MCF 10A (cell line): ENCODE results near the gene RAB1B. TPM values are rescaled to one million over a fixed set of nuclear protein-coding genes. Genes with fewer than 3 reads are reported as not detected.

Source experiments
- BruUV-seq: library from RNA; stranded (reverse); fragments of 400-500 nt; replicated peaks from 2 replicates; lab custom pipeline; 2021; lab: Mats Ljungman, UMichigan
- CTCF ChIA-PET: fragments of 300-600 bp; sonication (Branson Sonifier 250); formaldehyde crosslinking; extraction: SDS; loops from one replicate; lab custom pipeline; 2021; ENCODE audit warnings: antibody characterized with exemption, inconsistent platforms; lab: Yijun Ruan, JAX
- POLR2A ChIA-PET: fragments of 300-600, 350-650 bp; sonication (Branson Sonifier 250); formaldehyde crosslinking; extraction: SDS; loops from one replicate; lab custom pipeline; 2020; ENCODE audit warnings: antibody characterized with exemption, inconsistent platforms; lab: Yijun Ruan, JAX
- DNase-seq: peaks from one replicate; pipeline ENCODE4 v3.0.0-alpha.2; 2018; ENCODE audit not compliant: unreplicated experiment
- H3K27ac Mint-ChIP-seq: one replicate; pipeline ENCODE4 v1.8.0; 2022; ENCODE audit warnings: mild to moderate bottlenecking, low read depth, mixed read lengths; ENCODE audit not compliant: unreplicated experiment
- H3K27me3 Mint-ChIP-seq: one replicate; pipeline ENCODE4 v1.8.0; 2022; ENCODE audit warnings: mixed read lengths; ENCODE audit not compliant: insufficient read depth, unreplicated experiment
- H3K36me3 Mint-ChIP-seq: one replicate; pipeline ENCODE4 v1.8.0; 2022; ENCODE audit warnings: mild to moderate bottlenecking, moderate library complexity, mixed read lengths; ENCODE audit not compliant: insufficient read depth, unreplicated experiment
- H3K4me1 Mint-ChIP-seq: one replicate; pipeline ENCODE4 v1.8.0; 2022; ENCODE audit warnings: mixed read lengths; ENCODE audit not compliant: insufficient read depth, unreplicated experiment
- H3K4me3 Mint-ChIP-seq: one replicate; pipeline ENCODE4 v1.8.0; 2022; ENCODE audit warnings: mild to moderate bottlenecking, moderate library complexity, mixed read lengths; ENCODE audit not compliant: unreplicated experiment
- H3K9me3 Mint-ChIP-seq: one replicate; pipeline ENCODE4 v1.8.0; 2022; ENCODE audit warnings: mixed read lengths; ENCODE audit not compliant: unreplicated experiment
- CTCF ChIP-seq: fragments of 200-600 bp; IDR thresholded peaks from one replicate; pipeline ENCODE4 v1.8.0; 2022; ENCODE audit warnings: antibody characterized with exemption, mild to moderate bottlenecking; ENCODE audit not compliant: unreplicated experiment
- intact Hi-C: fragments of 100-400 bp; cut with micrococcal nuclease; formaldehyde crosslinking; loops from 2 replicates; pipeline ENCODE4 v1.14.1; 2022
- total RNA-seq: library from RNA; stranded (reverse); gene quantifications from 2 replicates; pipeline ENCODE4 v1.2.3, GENCODE V29; 2022

RAB1B gene
- total RNA-seq, 1 experiment from 2014 or later = 87.0 TPM

- peaks cover 5% of the 10 kb centered on the region for H3K4me1 Mint-ChIP-seq
- DNase-seq = no peak
- H3K4me3 Mint-ChIP-seq = no peak overlapping the region
- ChIA-PET CTCF (no interaction called here), POLR2A (interaction anchor here (1.3 to 2.8 kb wide), 2 partner anchors 9 to 10 kb away, joined by 4 to 11 read pairs; partner anchors contain the start of gene YIF1A)
- intact Hi-C loops = no loop called here
- H3K27ac Mint-ChIP-seq = no peak overlapping the region
- peaks cover 10% of the 10 kb centered on the region for H3K27me3 Mint-ChIP-seq
- BruUV-seq = no TSS peak
- H3K9me3 Mint-ChIP-seq = no peaks in the 10 kb centered on the region
- H3K36me3 Mint-ChIP-seq = peaks cover 36% of the 10 kb centered on the region
- no peak for TF ChIP-seq CTCF
These were observed 10.1 kb downstream of the RAB1B start for GRCh38 chr11:66278363-66279091.

GRCh38 chr11:66279092-66279734 lies 10.8 kb downstream of the RAB1B start:
- H3K9me3 Mint-ChIP-seq = no peaks in the 10 kb centered on the region
- H3K27me3 Mint-ChIP-seq = peaks cover 10% of the 10 kb centered on the region
- ChIA-PET CTCF (no interaction called here), POLR2A (interaction anchor here (1.3 to 2.8 kb wide), 2 partner anchors 10 kb away, joined by 4 to 11 read pairs; partner anchors contain the start of gene YIF1A)
- no peak overlapping the region for H3K4me3 Mint-ChIP-seq
- intact Hi-C loops = no loop called here
- DNase-seq = no peak
- peaks cover 30% of the 10 kb centered on the region for H3K36me3 Mint-ChIP-seq
- TF ChIP-seq CTCF = no peak
- H3K4me1 Mint-ChIP-seq = peaks cover 2% of the 10 kb centered on the region
- no TSS peak for BruUV-seq
- no peak overlapping the region for H3K27ac Mint-ChIP-seq

GRCh38 chr11:66280428-66280827 lies 12.0 kb downstream of the RAB1B start:
- intact Hi-C loops = no loop called here
- H3K27ac Mint-ChIP-seq = no peak overlapping the region
- POLR2A ChIA-PET = interaction anchor here (0.7 to 2.8 kb wide), 10 partner anchors 9 to 56 kb away, joined by 3 to 11 read pairs (median 4); partner anchors contain the start of genes RAB1B, RIN1 and YIF1A
- peaks cover 10% of the 10 kb centered on the region for H3K27me3 Mint-ChIP-seq
- no peak overlapping the region for H3K4me3 Mint-ChIP-seq
- no peak for TF ChIP-seq CTCF
- no peaks in the 10 kb centered on the region for H3K4me1 Mint-ChIP-seq
- H3K9me3 Mint-ChIP-seq = no peaks in the 10 kb centered on the region
- no TSS peak for BruUV-seq
- CTCF ChIA-PET = interaction anchor here (1.0 to 3.3 kb wide), 2 partner anchors 12 to 48 kb away, joined by 5 to 24 read pairs; partner anchors contain the start of gene RAB1B
- DNase-seq = no peak
- H3K36me3 Mint-ChIP-seq = peaks cover 17% of the 10 kb centered on the region

- DNase-seq = no peak
- no peak overlapping the region for H3K4me3 Mint-ChIP-seq
- no peak for TF ChIP-seq CTCF
- ChIA-PET CTCF (interaction anchor here (1.0 to 3.3 kb wide), 4 partner anchors 9 to 48 kb away, joined by 4 to 24 read pairs (median 5); partner anchors contain the start of gene RAB1B), POLR2A (interaction anchor here (0.9 to 2.8 kb wide), 10 partner anchors 8 to 63 kb away, joined by 3 to 11 read pairs (median 4); partner anchors contain the start of genes BRMS1, RAB1B, RIN1 and TMEM151A)
- H3K27ac Mint-ChIP-seq = no peak overlapping the region
- peaks cover 13% of the 10 kb centered on the region for H3K36me3 Mint-ChIP-seq
- peaks cover 10% of the 10 kb centered on the region for H3K27me3 Mint-ChIP-seq
- H3K4me1 Mint-ChIP-seq = no peaks in the 10 kb centered on the region
- no peaks in the 10 kb centered on the region for H3K9me3 Mint-ChIP-seq
- intact Hi-C loops = no loop called here
- no TSS peak for BruUV-seq
These were observed 12.6 kb downstream of the RAB1B start for GRCh38 chr11:66281001-66281400.
